WTC11 (cell line): Measurements from ENCODE around the gene CNTRL. TPM values are rescaled to one million over a fixed set of nuclear protein-coding genes. Genes with fewer than 3 reads are reported as not detected.

Experiments
- ATAC-seq: fragments of 200-7000 bp; cut with Tn5 transposase; 2 replicates; pipeline ENCODE4 v1.10.0; 2021; ENCODE audit warnings: mild to moderate bottlenecking, moderate library complexity
- CTCF ChIA-PET: fragments of 300-600 bp; sonication (Branson Sonifier 250); formaldehyde crosslinking; loops from one replicate; lab custom pipeline; 2021; ENCODE audit warnings: antibody characterized with exemption; lab: Charles Lee
- POLR2A ChIA-PET: fragments of 350-600 bp; sonication (Branson Sonifier 250); formaldehyde crosslinking; loops from one replicate; lab custom pipeline; 2021; ENCODE audit warnings: antibody characterized with exemption; lab: Charles Lee
- DNase-seq: peaks from one replicate; pipeline ENCODE4 v3.0.0; 2021; ENCODE audit warnings: low spot score
- H3K27ac Mint-ChIP-seq: 2 replicates; pipeline ENCODE4 v1.8.0; 2021; ENCODE audit warnings: mixed read lengths
- H3K27me3 Mint-ChIP-seq: 2 replicates; pipeline ENCODE4 v1.8.0; 2021; ENCODE audit warnings: low read depth, mild to moderate bottlenecking, moderate library complexity, mixed read lengths
- H3K36me3 Mint-ChIP-seq: 2 replicates; pipeline ENCODE4 v1.8.0; 2021; ENCODE audit warnings: mixed read lengths
- H3K4me1 Mint-ChIP-seq: 2 replicates; pipeline ENCODE4 v1.8.0; 2022; ENCODE audit warnings: mixed read lengths
- H3K4me3 Mint-ChIP-seq: 2 replicates; pipeline ENCODE4 v1.8.0; 2021; ENCODE audit warnings: mild to moderate bottlenecking, moderate library complexity, mixed read lengths
- H3K9me3 Mint-ChIP-seq: 2 replicates; pipeline ENCODE4 v1.8.0; 2021; ENCODE audit warnings: mixed read lengths
- AFF4 ChIP-seq: sonication (generic); formaldehyde crosslinking; IDR thresholded peaks from 2 replicates; pipeline ENCODE4 v1.8.1; 2023; ENCODE audit warnings: mild to moderate bottlenecking, missing genetic modification reagents, borderline replicate concordance
- ARID4B ChIP-seq: sonication (generic); formaldehyde crosslinking; IDR thresholded peaks from 2 replicates; pipeline ENCODE4 v1.8.0; 2023; ENCODE audit warnings: missing genetic modification reagents, mild to moderate bottlenecking, borderline replicate concordance
- ATF1 ChIP-seq: sonication (generic); formaldehyde crosslinking; IDR thresholded peaks from 2 replicates; pipeline ENCODE4 v1.8.1; 2023; ENCODE audit warnings: mild to moderate bottlenecking, moderate library complexity, missing genetic modification reagents
- E2F1 ChIP-seq: sonication (generic); formaldehyde crosslinking; IDR thresholded peaks from 2 replicates; pipeline ENCODE4 v1.8.0; 2022; ENCODE audit warnings: mild to moderate bottlenecking, missing genetic modification reagents
- E2F5 ChIP-seq: sonication (generic); formaldehyde crosslinking; IDR thresholded peaks from 2 replicates; pipeline ENCODE4 v1.8.1; 2022; ENCODE audit warnings: mild to moderate bottlenecking, moderate library complexity, missing genetic modification reagents
- FOXP4 ChIP-seq: sonication (generic); formaldehyde crosslinking; IDR thresholded peaks from 2 replicates; pipeline ENCODE4 v1.8.0; 2022; ENCODE audit warnings: mild to moderate bottlenecking, missing genetic modification reagents
- MLX ChIP-seq: sonication (generic); formaldehyde crosslinking; IDR thresholded peaks from 2 replicates; pipeline ENCODE4 v1.8.1; 2023; ENCODE audit warnings: mild to moderate bottlenecking, missing genetic modification reagents, moderate library complexity
- USF2 ChIP-seq: sonication (generic); formaldehyde crosslinking; IDR thresholded peaks from 2 replicates; pipeline ENCODE4 v1.8.1; 2023; ENCODE audit warnings: mild to moderate bottlenecking, missing genetic modification reagents, moderate library complexity
- ZMAT4 ChIP-seq: fragments of 250-450 bp; sonication (Bioruptor Pico); IDR thresholded peaks from 2 replicates; pipeline ENCODE4 v1.9.0; 2021; ENCODE audit warnings: mild to moderate bottlenecking
- ZNF512 ChIP-seq: sonication (generic); formaldehyde crosslinking; IDR thresholded peaks from 2 replicates; pipeline ENCODE4 v1.8.1; 2022; ENCODE audit warnings: missing genetic modification reagents, borderline replicate concordance
- ZNF671 ChIP-seq: fragments of 250-450 bp; sonication (Bioruptor Pico); IDR thresholded peaks from 2 replicates; pipeline ENCODE4 v1.8.0; 2021; ENCODE audit warnings: mild to moderate bottlenecking
- total RNA-seq: library from RNA; stranded (reverse); gene quantifications from 3 replicates; pipeline ENCODE4 v1.2.3, GENCODE V29; 2021

Gene CNTRL
- total RNA-seq, 1 experiment from 2014 or later, result 13.3 TPM

GRCh38 chr9:121074370-121075250 lies at the start of gene CNTRL (continued):
- peak; percentile 90 for TF ChIP-seq ARID4B (CRISPR knock-in tag)
- TF ChIP-seq ATF1 (CRISPR knock-in tag), result peak; percentile 95
- TF ChIP-seq AFF4 (CRISPR knock-in tag), result 0 out of 2 replicates have a peak, but pooled peaks have one; percentile 84
- TF ChIP-seq FOXP4 (CRISPR knock-in tag), result peak; percentile 98
- peak; percentile 97 for TF ChIP-seq E2F1 (CRISPR knock-in tag)
- TF ChIP-seq USF2, result peak; percentile 30; the same call in 1 of the 2 replicates

GRCh38 chr9:121026260-121026691 lies 48.5 kb upstream of the CNTRL start:
- Mint-ChIP-seq H3K4me3 (no peak overlapping the region), H3K36me3 (no peaks in the 10 kb centered on the region), H3K4me1 (no peaks in the 10 kb centered on the region), H3K9me3 (0 out of 2 replicates have a peak, but pooled peaks cover 3% of the 10 kb centered on the region), H3K27me3 (no peaks in the 10 kb centered on the region), H3K27ac (no peak overlapping the region)
- ATAC-seq (no peak), DNase-seq (no peak)
- ChIA-PET POLR2A (no interaction called here), CTCF (interaction anchor here (1.0 kb wide), 1 partner anchor 34 kb away, joined by 4 read pairs; no protein-coding TSS in a partner anchor)
- TF ChIP-seq ARID4B (CRISPR knock-in tag) (no peak), ZNF512 (CRISPR knock-in tag) (no peak), E2F5 (no peak), MLX (CRISPR knock-in tag) (no peak), ZNF671 (CRISPR knock-in tag) (no peak), ZMAT4 (CRISPR knock-in tag) (no peak)
